NCI-H2227 treated with DMSO at 0.1 percent for 48 hours (cell line): ENCODE measurements around the gene INSRR.

Experiments used
- DNase-seq: peaks from one replicate; lab custom pipeline; 2025; lab: John Stamatoyannopoulos, UW

The INSRR gene

DNA sequence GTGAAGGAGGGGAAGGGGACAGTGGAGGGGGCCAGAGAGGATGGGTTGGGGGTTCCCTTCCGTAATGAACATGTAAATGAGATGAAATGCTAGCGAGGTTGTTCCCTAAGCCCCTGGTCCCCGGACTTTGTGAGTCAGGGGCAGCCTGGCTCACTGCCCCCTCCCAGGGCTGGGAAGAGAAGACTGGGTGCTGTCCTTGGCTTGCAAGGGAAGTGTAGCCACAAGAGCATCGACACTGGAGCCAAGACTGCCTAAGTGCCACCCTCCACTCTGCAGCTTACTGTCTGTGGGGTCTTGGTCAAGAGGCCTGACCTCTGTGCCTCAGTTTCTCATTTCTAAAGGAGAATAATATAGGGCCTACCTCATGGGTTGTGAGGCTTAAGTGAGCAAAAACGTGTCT is 35.1 kb upstream of the INSRR start:
- no peak for DNase-seq

GRCh38 chr1:156893048-156893953 is 34.4 kb upstream of the INSRR start, which contains the start of gene PEAR1:
PEAR1 (plus strand) TSS chr1:156893718; CDS start chr1:156903927, 10,209 bp downstream.
- no peak for DNase-seq

DNA sequence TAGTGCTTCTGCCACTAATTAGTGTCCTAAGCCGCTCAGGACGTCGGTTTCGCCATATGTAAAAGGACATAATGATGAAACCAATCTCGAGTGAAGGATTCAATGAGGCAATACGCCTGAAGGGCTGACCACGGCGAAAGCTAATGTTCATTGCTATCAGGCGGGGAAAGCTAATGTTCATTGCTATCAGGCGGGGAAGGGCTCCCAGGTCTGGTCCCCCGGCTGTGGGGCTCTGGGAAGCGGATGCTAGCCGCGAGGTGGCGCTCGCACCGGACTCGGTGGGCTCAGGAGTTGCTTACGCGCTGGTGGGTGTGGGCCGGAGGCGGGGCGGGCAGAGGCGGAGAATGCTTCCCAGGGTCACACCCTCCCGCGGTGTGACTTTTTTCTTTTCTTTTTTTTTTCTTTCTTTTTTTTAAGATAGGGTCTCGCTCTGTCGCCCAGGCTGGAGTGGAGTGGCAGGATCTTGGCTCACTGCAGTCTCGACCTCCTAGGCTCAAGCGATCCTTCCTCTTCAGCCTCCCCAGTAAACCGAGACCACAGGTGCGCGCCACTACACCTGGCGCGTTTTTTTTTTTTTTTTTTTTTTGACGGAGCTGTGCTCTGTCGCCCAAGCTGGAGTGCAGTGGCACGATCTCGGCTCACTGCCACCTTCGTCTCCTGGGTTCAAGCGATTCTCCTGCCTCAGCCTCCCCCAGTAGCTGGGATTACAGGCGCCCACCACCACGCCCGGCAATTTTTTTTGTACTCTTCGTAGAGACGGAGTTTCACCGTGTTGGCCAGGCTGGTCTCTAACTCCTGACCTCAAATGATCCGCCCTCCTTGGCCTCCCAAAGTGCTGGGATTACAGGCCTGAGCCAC is 33.5 kb upstream of the INSRR start:
- peak; percentile 63 for DNase-seq

GRCh38 chr1:156889802-156890580 is 31.1 kb upstream of the INSRR start:
- DNase-seq = peak; percentile 80

DNA sequence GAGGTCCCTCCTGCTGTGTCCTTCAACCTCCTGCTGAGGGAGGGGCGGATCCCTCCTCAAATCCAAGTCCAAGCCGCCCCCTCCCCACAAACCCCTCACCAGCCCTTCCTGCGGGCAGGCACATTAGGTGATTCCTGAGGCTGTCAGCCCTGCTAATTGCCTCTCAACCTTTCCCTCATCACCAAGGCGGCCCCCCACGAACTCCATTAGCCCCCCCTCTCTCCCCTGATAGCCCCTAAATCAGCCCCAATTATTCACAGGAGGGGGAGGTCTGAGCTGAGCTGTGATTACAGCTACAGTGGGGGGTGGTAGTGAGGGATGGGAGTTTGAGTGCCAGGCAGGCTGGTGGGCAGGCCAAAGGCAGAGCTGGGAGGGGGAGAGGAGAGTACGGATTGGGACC is 28.8 kb upstream of the INSRR start:
- DNase-seq = peak; percentile 35

GRCh38 chr1:156887317-156887716 is 28.4 kb upstream of the INSRR start:
- DNase-seq = peak; percentile 24

DNA sequence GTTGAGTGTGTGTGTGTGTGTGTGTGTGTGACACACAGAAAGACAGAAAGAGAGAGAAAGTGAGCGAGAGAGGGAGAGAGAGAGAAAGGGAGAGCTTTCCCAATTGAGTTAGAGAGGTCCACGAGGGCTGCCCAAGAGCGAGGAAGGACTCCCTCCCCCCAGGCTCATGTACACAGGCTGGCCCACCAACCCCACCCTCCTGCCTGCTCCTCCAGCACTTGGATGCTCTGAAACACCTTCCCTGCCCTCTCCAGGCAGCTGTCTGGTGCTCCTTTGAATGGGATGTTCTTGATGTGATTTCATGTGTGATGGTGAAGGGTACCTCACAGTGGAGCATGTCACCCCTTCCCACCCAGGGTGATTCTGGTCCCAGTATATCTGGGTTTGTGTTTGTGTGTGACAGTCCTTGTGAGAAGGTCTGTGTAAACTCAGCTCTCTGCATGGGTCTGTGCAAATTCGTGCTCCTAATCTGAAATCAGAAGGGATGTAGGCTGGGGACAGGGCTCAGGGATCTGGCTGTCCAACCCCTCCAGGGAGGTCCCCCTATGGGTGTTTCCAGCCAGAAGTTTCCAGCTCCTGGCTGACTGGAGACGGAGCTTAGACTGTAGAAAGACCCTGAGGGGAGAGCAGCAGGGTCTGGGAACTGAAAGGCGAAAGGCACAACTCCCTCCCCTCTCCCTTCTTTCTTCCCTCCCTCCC is 27.8 kb upstream of the INSRR start:
- DNase-seq = peak; percentile 19

DNA sequence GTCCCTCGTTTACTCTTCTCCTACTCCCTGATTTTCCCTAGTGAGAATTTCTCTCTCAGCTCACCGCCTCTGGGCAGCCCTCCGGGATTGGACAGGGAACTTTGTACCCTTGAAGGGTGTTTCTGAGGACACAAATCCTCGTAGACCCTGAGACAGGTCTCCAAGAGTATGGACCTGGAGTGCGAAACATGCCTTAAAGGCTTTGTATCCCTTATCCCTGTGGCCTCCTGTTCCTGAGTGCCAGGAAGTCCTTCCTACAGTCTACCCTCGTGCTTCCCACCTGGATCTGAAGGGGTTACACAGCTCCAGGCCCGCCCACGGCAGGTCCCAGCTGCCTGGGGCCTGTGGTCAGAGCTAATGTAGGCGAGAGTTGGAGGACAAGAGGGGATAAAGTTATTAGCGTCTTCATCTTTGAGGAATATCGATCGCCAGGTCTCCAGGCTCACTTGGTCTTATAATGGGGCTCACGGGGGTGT is 27.0 kb upstream of the INSRR start:
- DNase-seq = no peak

GRCh38 chr1:156885314-156885713 is 26.4 kb upstream of the INSRR start:
- no peak for DNase-seq

GRCh38 chr1:156884560-156885184 is 25.8 kb upstream of the INSRR start:
- no peak for DNase-seq

DNA sequence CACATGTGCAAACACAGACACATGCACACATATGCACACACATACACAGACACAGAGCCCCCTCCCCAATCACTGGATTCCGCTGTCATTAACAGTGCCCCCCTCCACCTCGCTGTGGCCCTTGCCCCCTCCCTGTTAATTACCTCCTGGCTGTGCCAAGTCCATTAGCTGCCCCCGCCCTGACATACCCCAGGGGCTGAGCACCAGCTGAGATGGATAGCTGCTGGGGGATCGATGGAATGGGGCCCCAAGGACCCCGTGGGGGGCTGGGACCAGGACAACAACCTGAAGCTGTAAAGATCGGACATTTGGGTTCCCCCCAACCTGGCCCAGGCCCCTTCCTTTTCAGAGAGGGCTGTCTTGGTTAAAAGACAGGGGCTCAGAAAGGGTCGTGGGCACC is 25.0 kb upstream of the INSRR start:
- no peak for DNase-seq

- DNase-seq = no peak
Measured at GRCh38 chr1:156882543-156882942, 23.6 kb upstream of the INSRR start.

- no peak for DNase-seq
Measured at GRCh38 chr1:156881663-156882062, 22.7 kb upstream of the INSRR start.

DNA sequence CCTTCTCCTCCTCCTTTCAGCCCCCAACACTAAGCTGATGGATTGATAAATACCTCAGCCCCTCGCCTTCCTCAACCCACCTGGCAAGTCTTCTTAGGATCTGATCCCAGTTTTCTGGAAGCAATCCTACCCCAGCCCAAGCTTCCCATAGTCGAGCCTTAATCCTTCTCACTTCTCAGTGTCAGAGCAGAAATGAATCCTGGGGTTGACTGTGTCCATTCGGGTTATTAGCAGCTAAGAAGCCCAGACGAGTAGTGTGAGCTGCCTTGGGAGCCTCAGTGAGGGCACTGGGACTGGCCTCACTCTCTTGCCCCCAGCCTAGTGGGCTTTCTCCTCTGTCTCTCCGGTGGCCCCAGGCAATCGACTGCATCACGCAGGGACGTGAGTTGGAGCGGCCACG is 22.2 kb upstream of the INSRR start:
- DNase-seq = no peak

GRCh38 chr1:156880473-156880872 is 21.6 kb upstream of the INSRR start:
- DNase-seq = no peak

- DNase-seq = no peak
Measured at GRCh38 chr1:156879876-156880275, 21.0 kb upstream of the INSRR start.

- no peak for DNase-seq
Measured at GRCh38 chr1:156877433-156878170, 18.7 kb upstream of the INSRR start.

GRCh38 chr1:156876281-156876680 is 17.4 kb upstream of the INSRR start:
- no peak for DNase-seq

DNA sequence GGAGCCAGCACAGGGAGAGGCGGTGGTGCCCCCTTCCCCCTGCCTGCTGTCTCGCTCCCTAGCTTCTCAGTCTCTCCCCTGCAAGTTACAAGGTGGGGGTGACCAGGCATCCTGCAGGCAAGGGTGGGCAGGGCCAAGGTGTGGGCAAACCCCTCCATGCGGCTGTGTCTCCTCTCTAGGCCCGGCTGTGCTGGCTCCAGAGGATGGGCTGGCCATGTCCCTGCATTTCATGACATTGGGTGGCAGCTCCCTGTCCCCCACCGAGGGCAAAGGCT is 16.4 kb upstream of the INSRR start:
- no peak for DNase-seq

GRCh38 chr1:156874572-156875340 is 15.8 kb upstream of the INSRR start:
- DNase-seq = peak; percentile 18
